Stimulated activated CD4-positive, alpha-beta T cell treated with anti-CD3 and anti-CD28 coated beads, Interleukin-4, amount 100 ng/mL, for 1 hour (primary cell): Measurements from ENCODE around the gene PITPNC1.
"Not testable (repeated sequence)": the region's sequence is repeated elsewhere in the genome, so short reads cannot be mapped to it uniquely, and the experiment has no call there.

Experiments
- DNase-seq: peaks from one replicate; pipeline ENCODE4 v3.0.0-alpha.2; 2020

The PITPNC1 gene

GRCh38 chr17:67372751-67373150 lies 4.3 kb upstream of the PITPNC1 start:
- DNase-seq, result no peak

GRCh38 chr17:67374329-67375053 lies 2.6 kb upstream of the PITPNC1 start:
- peak; percentile 92 for DNase-seq

DNA sequence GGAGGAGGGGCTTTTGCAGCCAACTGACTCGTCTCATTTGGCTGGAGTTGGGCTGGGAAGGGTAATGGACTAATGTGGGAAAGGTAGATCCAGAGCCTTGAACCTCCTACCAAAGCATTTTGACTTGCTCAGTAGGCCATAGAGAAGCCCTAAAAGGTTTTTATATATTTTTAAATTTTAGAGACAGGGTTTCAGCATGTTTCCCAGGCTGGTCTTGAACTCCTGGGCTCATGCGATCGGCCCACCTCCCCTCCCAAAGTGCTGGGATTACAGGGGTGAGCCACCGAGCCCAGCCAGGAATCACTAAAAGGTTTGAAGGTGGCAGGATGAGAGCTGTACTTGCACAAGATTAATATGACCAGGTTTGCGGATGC lies 2.0 kb upstream of the PITPNC1 start:
- DNase-seq, result no peak

GRCh38 chr17:67375716-67376115 lies 1.4 kb upstream of the PITPNC1 start:
- no peak for DNase-seq

DNA sequence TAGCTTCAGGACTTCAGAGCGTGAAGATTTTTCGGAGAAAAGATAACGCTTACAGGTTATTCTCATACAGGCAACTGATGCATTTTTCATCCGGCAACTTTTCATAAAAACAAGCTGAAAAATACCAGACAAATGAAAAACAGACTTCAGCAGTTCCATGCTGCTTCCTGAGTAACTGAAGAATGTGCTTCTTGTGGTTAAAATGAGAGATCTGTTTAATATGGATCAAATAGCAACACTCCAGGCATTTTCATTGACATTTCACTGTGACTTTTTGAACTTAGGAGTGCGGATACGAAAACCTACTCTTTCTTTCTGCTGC lies 705 bp upstream of the PITPNC1 start:
- DNase-seq, result no peak

- DNase-seq, result peak; percentile 58
These were observed 690 bp downstream of the PITPNC1 start for GRCh38 chr17:67377488-67378453.

- DNase-seq, result peak; percentile 81
These were observed 1.6 kb downstream of the PITPNC1 start for GRCh38 chr17:67378454-67379250.

GRCh38 chr17:67379251-67379630 lies 2.2 kb downstream of the PITPNC1 start:
- DNase-seq, result no peak

DNA sequence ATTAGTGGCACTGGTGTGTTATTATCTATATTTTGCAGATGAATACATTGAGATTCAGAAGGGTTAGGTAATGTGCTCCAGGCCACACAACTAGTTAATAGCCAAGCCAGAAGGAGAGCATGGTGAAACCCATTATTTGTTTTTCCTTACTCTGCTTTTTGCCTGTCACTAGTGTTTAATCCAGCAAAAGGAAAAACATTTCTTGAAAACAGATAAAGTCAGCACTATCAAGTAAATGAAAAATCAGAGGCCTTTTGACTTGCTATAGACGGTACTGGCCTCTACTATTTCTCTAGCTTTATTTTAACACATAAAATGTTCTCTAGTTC lies 4.8 kb downstream of the PITPNC1 start:
- DNase-seq, result no peak

- DNase-seq, result no peak
These were observed 8.3 kb downstream of the PITPNC1 start for GRCh38 chr17:67385122-67385988.

GRCh38 chr17:67386965-67387551 lies 10.0 kb downstream of the PITPNC1 start:
- DNase-seq, result peak; percentile 77

DNA sequence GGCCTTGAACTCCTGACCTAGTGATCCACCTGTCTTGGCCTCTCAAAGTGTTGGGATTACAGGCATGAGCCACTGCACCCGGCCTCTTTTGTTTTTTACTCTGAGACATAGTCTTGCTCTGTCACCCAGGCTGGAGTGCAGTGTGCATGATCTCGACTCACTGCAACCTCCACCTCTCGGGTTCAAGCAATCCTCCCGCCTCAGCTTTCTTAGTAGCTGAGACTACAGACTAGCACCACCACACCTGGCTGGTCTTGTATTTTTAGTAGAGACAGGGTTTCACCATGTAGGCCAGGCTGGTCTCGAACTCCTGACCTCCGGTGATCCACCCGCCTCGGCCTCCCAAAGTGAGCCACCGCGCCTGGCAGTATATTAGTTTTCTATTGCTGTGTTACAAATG lies 11.5 kb downstream of the PITPNC1 start:
- not testable (repeated sequence) for DNase-seq

- no peak for DNase-seq
These were observed 11.9 kb downstream of the PITPNC1 start for GRCh38 chr17:67388986-67389385.

DNA sequence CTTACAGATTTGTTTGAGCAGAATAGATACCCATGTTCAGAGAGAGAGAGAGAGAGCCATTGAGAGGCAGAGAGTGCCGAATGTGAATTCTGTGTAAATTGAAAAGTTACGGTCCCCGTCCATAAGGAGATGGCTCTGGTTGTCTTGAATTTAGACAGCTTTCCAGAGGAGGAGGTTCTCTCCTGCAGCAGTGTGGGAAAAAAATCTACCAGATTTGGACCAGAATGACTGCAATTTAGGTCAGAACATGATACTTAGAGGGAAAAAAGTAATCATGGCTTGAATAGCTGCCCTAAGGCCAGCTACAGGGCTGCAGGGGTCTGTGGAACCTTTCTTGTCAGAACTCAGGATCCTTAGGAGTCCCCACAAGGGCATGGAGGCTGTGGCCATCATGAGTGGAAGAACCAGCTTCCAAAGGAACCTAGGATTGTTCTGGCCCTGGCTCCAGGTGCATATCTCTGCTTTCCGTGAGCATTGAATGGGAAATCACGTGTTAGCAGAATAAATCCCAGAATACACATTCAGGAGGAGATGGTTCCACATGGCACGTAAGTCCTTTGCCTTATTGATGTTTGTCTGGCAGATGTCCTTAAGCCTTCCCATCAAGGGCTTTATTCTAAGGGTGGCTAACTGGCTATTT lies 13.0 kb downstream of the PITPNC1 start:
- no peak for DNase-seq

GRCh38 chr17:67390646-67391361 lies 13.7 kb downstream of the PITPNC1 start:
- DNase-seq, result peak; percentile 35

- DNase-seq, result no peak
These were observed 15.0 kb downstream of the PITPNC1 start for GRCh38 chr17:67392111-67392510.

DNA sequence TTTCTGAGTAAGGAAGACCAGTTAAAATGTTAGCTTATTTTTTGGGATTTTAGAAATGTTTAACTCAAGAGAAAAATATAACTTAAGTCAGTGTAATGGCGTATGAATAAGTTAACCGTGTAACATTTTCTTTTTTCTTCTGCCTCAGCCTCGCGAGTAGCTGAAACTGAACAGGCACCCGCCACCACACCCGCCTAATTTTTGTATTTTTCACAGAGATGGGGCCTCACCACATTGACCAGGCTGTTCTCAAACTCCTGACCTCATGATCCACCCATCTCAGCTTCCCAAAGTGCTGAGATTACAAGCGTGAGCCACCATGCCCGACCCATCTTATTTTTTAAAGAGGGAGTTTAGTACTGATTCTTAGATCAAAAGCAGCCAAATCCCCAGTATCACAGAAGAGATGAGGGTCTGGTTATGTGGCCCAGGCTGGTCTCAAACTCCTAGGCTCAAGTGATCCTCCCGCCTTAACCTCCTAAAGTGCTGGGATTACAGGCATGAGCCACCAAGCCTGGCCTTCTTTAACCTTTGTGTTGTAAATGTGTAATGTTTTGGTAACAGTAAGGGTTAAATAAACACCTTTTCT lies 16.8 kb downstream of the PITPNC1 start:
- no peak for DNase-seq

- no peak for DNase-seq
These were observed 22.6 kb downstream of the PITPNC1 start for GRCh38 chr17:67399676-67400075.

GRCh38 chr17:67400193-67400592 lies 23.1 kb downstream of the PITPNC1 start:
- DNase-seq, result no peak

- DNase-seq, result no peak
These were observed 24.0 kb downstream of the PITPNC1 start for GRCh38 chr17:67401106-67401505.
